SK-N-SH treated with all-trans-retinoic acid at 6 μM for 48 hours (cell line): ENCODE data around the gene EOGT.

ENCODE experiments used
- ATAC-seq: fragments of 200-7000 bp; cut with Tn5 transposase; 3 replicates; pipeline ENCODE4 v1.9.1; 2020; ENCODE audit warnings: mild to moderate bottlenecking, moderate library complexity
- ARNTL ChIP-seq: fragments of 450-650 bp; formaldehyde crosslinking; IDR thresholded peaks from 2 replicates; pipeline ENCODE4 v1.5.0; 2020; ENCODE audit warnings: low read depth, mild to moderate bottlenecking, moderate library complexity, borderline replicate concordance
- BACH2 ChIP-seq: fragments of 250-450 bp; sonication (Bioruptor Pico); IDR thresholded peaks from 2 replicates; pipeline ENCODE4 v1.9.0; 2021; ENCODE audit warnings: mild to moderate bottlenecking, borderline replicate concordance
- CSDC2 ChIP-seq: fragments of 250-450 bp; sonication (Bioruptor Pico); IDR thresholded peaks from 2 replicates; pipeline ENCODE4 v1.5.0; 2020; ENCODE audit warnings: mild to moderate bottlenecking, moderate library complexity
- ESRRG ChIP-seq: fragments of 250-450 bp; sonication (Bioruptor Pico); IDR thresholded peaks from 2 replicates; pipeline ENCODE4 v1.6.1; 2021; ENCODE audit warnings: mild to moderate bottlenecking
- GLIS3 ChIP-seq: fragments of 250-450 bp; sonication (Bioruptor Pico); IDR thresholded peaks from 2 replicates; pipeline ENCODE4 v1.5.0; 2020; ENCODE audit warnings: mild to moderate bottlenecking, moderate library complexity
- ISL1 ChIP-seq: fragments of 250-450 bp; sonication (Bioruptor Pico); IDR thresholded peaks from 2 replicates; pipeline ENCODE4 v2.1.2; 2022; ENCODE audit warnings: mild to moderate bottlenecking, moderate library complexity
- OSR1 ChIP-seq: fragments of 250-450 bp; sonication (Bioruptor Pico); IDR thresholded peaks from 2 replicates; pipeline ENCODE4 v1.8.0; 2022; ENCODE audit warnings: moderate library complexity, mild to moderate bottlenecking, inconsistent platforms
- PATZ1 ChIP-seq: fragments of 250-450 bp; sonication (Bioruptor Pico); IDR thresholded peaks from 2 replicates; pipeline ENCODE4 v1.8.0; 2020; ENCODE audit warnings: mild to moderate bottlenecking, moderate library complexity, borderline replicate concordance
- PPARA ChIP-seq: fragments of 250-450 bp; sonication (Bioruptor Pico); IDR thresholded peaks from 2 replicates; pipeline ENCODE4 v1.5.0; 2020; ENCODE audit warnings: mild to moderate bottlenecking, borderline replicate concordance
- RARB ChIP-seq: fragments of 250-450 bp; sonication (Bioruptor Pico); IDR thresholded peaks from 2 replicates; pipeline ENCODE4 v1.8.0; 2021; ENCODE audit warnings: mild to moderate bottlenecking, moderate library complexity
- SNAI2 ChIP-seq: fragments of 250-450 bp; sonication (Bioruptor Pico); IDR thresholded peaks from 2 replicates; pipeline ENCODE4 v1.5.0; 2020; ENCODE audit warnings: mild to moderate bottlenecking, moderate library complexity
- TCF4 ChIP-seq: fragments of 250-450 bp; sonication (Bioruptor Pico); IDR thresholded peaks from 2 replicates; pipeline ENCODE4 v1.8.0; 2021; ENCODE audit warnings: mild to moderate bottlenecking, moderate library complexity, borderline replicate concordance
- TSHZ2 ChIP-seq: fragments of 250-450 bp; sonication (Bioruptor Pico); IDR thresholded peaks from 2 replicates; pipeline ENCODE4 v1.5.0; 2020; ENCODE audit warnings: mild to moderate bottlenecking, moderate library complexity
- ZC3H10 ChIP-seq: fragments of 250-450 bp; sonication (Bioruptor Pico); IDR thresholded peaks from 2 replicates; pipeline ENCODE4 v1.5.1; 2021; ENCODE audit warnings: mild to moderate bottlenecking, moderate library complexity
- ZNF565 ChIP-seq: fragments of 450-650 bp; formaldehyde crosslinking; conservative IDR thresholded peaks from 2 replicates; pipeline ENCODE4 v1.5.0; 2020; ENCODE audit warnings: low read depth, mild to moderate bottlenecking, moderate library complexity
- ZNF70 ChIP-seq: fragments of 450-650 bp; formaldehyde crosslinking; IDR thresholded peaks from 2 replicates; pipeline ENCODE4 v1.5.0; 2020; ENCODE audit warnings: mild to moderate bottlenecking, moderate library complexity
- ZNF8 ChIP-seq: fragments of 450-650 bp; formaldehyde crosslinking; IDR thresholded peaks from 2 replicates; pipeline ENCODE4 v1.5.0; 2020; ENCODE audit warnings: mild to moderate bottlenecking, moderate library complexity
- TF ChIP-seq, protein P1 (sequence below): fragments of 250-450 bp; sonication (Bioruptor Pico); IDR thresholded peaks from 2 replicates; pipeline ENCODE4 v1.8.0; 2021; ENCODE audit warnings: low read depth, mild to moderate bottlenecking, moderate library complexity, borderline replicate concordance
- TF ChIP-seq, protein P2 (sequence below): fragments of 250-450 bp; sonication (Bioruptor Pico); IDR thresholded peaks from 2 replicates; pipeline ENCODE4 v1.5.1; 2021; ENCODE audit warnings: mild to moderate bottlenecking, moderate library complexity
- TF ChIP-seq, protein P3 (sequence below): fragments of 250-450 bp; sonication (Bioruptor Pico); IDR thresholded peaks from 2 replicates; pipeline ENCODE4 v1.5.1; 2020; ENCODE audit warnings: low read depth, mild to moderate bottlenecking, moderate library complexity

EOGT gene

DNA sequence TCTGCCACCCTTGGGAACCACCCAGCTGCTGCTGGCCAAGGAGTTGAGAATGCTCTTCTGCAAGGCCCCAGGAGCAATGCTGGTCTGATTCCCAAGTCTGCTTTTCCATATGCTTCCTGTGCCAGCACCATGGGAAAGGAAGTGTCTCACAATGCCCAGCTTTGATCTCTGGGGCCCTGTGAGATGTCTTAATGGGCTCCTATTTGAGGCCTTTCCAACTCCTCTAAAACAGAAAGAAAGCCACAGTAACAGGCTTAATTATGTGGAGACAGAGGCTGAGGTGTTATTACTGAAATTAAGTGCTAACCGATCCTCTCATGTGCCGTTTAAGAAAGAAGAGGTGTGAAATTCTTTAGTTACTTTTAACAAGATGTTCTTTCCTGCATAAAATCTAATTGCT is 4.5 kb downstream of the EOGT start:
- no peak for TF ChIP-seq ISL1 (CRISPR knock-in tag)
- no peak for ATAC-seq

DNA sequence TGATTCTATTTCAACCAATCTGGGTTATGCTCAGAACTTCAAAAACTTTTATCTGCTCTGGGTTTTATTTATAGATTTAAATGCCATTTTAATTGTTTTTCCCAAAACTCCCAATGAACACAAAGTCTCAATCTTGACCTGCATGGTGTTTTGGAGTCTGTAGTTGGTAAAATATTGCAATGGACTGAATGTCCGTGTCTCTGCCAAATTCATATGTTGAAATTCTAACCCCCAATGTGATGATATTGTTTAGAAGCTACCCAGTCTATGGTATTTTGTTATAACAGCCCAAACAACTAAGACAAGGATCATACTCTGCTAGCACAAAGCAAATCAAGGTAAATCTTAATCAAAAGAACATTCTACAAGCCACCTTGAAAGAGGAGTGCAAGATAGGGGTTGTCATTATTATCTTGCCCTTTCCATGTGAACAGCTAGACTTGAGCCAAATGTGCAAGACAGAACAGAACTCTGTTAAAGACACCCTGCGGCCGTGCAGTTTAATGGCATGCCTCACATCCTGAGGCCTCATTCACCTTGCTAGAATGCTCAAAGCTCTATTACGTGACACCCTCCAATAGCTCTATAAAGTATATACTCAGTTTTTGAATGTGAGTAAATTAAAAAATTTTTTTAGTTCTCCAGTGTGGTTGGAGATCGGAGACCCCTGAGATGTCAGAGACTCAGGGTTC is 7.5 kb downstream of the EOGT start:
- TF ChIP-seq ISL1 (CRISPR knock-in tag): no peak
- no peak for TF ChIP-seq CSDC2 (CRISPR knock-in tag)
- no peak for TF ChIP-seq BACH2 (CRISPR knock-in tag)
- TF ChIP-seq ARNTL: no peak
- no peak for TF ChIP-seq ZNF70
- TF ChIP-seq TCF4 (CRISPR knock-in tag): no peak
- TF ChIP-seq ZC3H10: no peak
- TF ChIP-seq OSR1 (CRISPR knock-in tag): no peak
- TF ChIP-seq TSHZ2 (CRISPR knock-in tag): no peak
- no peak for TF ChIP-seq PATZ1
- no peak for TF ChIP-seq RARB (CRISPR knock-in tag)
- ATAC-seq: no peak

DNA sequence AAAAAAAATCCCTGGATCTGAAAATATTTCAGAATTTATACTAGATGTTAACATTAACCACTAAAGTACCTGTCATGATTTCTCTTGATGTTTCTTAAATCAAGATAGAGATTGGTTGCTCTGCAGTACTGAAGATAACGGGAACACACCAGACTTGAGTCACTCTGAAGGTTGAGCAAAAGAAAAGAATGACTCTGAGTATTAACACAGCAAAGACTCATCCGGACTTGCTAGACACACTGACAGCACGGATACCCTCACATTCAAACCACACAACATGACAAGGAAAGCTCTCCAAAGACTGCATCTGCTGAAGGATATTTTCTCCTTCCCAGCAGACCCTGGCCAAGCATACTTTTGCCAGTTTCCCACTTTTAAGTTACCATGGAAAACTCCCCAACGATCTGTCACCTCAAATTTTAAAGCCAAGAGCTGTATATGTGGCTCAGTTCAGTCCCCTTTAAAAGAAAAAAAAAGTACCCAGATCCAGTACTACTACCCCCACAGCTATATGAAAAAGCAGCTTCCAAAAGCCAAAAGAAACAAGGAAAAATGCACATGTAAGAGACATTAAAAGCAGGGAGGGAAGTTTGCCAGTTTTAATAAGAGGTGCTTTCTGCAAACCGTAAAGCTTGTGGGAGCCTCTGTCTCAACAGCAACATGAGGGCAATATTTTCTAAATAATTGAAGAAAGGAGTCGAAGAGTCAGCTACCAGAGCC is 8.3 kb downstream of the EOGT start:
- ATAC-seq: no peak
- TF ChIP-seq ZNF8 (CRISPR knock-in tag) (no peak), PATZ1 (no peak), ESRRG (CRISPR knock-in tag) (no peak), BACH2 (CRISPR knock-in tag) (no peak), CSDC2 (CRISPR knock-in tag) (no peak), PPARA (CRISPR knock-in tag) (no peak), GLIS3 (no peak), ARNTL (no peak), SNAI2 (CRISPR knock-in tag) (no peak), ZNF565 (no peak), RARB (CRISPR knock-in tag) (no peak)
- TF ChIP-seq, protein P1, sequence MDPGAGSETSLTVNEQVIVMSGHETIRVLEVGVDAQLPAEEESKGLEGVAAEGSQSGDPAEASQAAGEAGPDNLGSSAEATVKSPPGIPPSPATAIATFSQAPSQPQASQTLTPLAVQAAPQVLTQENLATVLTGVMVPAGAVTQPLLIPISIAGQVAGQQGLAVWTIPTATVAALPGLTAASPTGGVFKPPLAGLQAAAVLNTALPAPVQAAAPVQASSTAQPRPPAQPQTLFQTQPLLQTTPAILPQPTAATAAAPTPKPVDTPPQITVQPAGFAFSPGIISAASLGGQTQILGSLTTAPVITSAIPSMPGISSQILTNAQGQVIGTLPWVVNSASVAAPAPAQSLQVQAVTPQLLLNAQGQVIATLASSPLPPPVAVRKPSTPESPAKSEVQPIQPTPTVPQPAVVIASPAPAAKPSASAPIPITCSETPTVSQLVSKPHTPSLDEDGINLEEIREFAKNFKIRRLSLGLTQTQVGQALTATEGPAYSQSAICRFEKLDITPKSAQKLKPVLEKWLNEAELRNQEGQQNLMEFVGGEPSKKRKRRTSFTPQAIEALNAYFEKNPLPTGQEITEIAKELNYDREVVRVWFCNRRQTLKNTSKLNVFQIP (CRISPR knock-in tag): no peak
- TF ChIP-seq, protein P2, sequence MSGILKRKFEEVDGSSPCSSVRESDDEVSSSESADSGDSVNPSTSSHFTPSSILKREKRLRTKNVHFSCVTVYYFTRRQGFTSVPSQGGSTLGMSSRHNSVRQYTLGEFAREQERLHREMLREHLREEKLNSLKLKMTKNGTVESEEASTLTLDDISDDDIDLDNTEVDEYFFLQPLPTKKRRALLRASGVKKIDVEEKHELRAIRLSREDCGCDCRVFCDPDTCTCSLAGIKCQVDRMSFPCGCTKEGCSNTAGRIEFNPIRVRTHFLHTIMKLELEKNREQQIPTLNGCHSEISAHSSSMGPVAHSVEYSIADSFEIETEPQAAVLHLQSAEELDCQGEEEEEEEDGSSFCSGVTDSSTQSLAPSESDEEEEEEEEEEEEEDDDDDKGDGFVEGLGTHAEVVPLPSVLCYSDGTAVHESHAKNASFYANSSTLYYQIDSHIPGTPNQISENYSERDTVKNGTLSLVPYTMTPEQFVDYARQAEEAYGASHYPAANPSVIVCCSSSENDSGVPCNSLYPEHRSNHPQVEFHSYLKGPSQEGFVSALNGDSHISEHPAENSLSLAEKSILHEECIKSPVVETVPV (CRISPR knock-in tag): no peak
- TF ChIP-seq, protein P3, sequence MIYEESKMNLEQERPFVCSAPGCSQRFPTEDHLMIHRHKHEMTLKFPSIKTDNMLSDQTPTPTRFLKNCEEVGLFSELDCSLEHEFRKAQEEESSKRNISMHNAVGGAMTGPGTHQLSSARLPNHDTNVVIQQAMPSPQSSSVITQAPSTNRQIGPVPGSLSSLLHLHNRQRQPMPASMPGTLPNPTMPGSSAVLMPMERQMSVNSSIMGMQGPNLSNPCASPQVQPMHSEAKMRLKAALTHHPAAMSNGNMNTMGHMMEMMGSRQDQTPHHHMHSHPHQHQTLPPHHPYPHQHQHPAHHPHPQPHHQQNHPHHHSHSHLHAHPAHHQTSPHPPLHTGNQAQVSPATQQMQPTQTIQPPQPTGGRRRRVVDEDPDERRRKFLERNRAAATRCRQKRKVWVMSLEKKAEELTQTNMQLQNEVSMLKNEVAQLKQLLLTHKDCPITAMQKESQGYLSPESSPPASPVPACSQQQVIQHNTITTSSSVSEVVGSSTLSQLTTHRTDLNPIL (CRISPR knock-in tag): no peak
